SU-DHL-6 (cell line): ENCODE results near the gene SAPCD2.

Experiments used
- H2AFZ ChIP-seq: fragments of 200-600 bp; sonication (generic); 2 replicates; pipeline ENCODE4 v1.6.1; 2014; ENCODE audit warnings: low read depth, mild to moderate bottlenecking, moderate library complexity, mixed read lengths, antibody characterized with exemption, low read length; ENCODE audit not compliant: severe bottlenecking
- H3F3A ChIP-seq: fragments of 200-600 bp; shearing (Covaris generic); 2 replicates; pipeline ENCODE4 v1.6.0; 2016; ENCODE audit warnings: antibody characterized with exemption, mild to moderate bottlenecking; ENCODE audit not compliant: insufficient read depth
- H3K27ac ChIP-seq: fragments of 200-600 bp; sonication (generic); 2 replicates; pipeline ENCODE4 v1.5.1; 2016; ENCODE audit warnings: low read depth, mild to moderate bottlenecking, low read length, moderate library complexity, mixed read lengths
- H3K27me3 ChIP-seq: fragments of 200-600 bp; sonication (generic), shearing (Covaris generic); 2 replicates; pipeline ENCODE4 v1.6.0; 2014; ENCODE audit warnings: mild to moderate bottlenecking, low read length
- H3K36me3 ChIP-seq: fragments of 200-600 bp; sonication (generic); 2 replicates; pipeline ENCODE4 v1.6.1; 2014; ENCODE audit warnings: mild to moderate bottlenecking, low read length, mixed read lengths
- H3K4me2 ChIP-seq: fragments of 300-600, 200-600 bp; shearing (Covaris generic), sonication (generic); 2 replicates; pipeline ENCODE4 v1.6.0; 2014; ENCODE audit warnings: low read length, low read depth, mild to moderate bottlenecking; ENCODE audit not compliant: poor library complexity, severe bottlenecking
- H3K4me3 ChIP-seq: fragments of 200-600 bp; sonication (generic); 2 replicates; pipeline ENCODE4 v1.5.1; 2014; ENCODE audit warnings: antibody characterized with exemption, low read length, mild to moderate bottlenecking, mixed read lengths; ENCODE audit not compliant: insufficient read depth, poor library complexity, severe bottlenecking
- H3K79me2 ChIP-seq: fragments of 200-600 bp; sonication (generic); 2 replicates; pipeline ENCODE4 v1.6.1; 2014; ENCODE audit warnings: mild to moderate bottlenecking, low read length, moderate library complexity; ENCODE audit not compliant: insufficient read depth
- H3K9ac ChIP-seq: fragments of 200-600 bp; sonication (generic); 2 replicates; pipeline ENCODE4 v1.7.0; 2014; ENCODE audit warnings: mild to moderate bottlenecking, low read length
- H3K9me2 ChIP-seq: fragments of 200-600 bp; sonication (generic); replicated peaks from 2 replicates; pipeline ENCODE4 v1.6.1; 2014; ENCODE audit warnings: low read length; ENCODE audit not compliant: insufficient read depth
- H3K9me3 ChIP-seq: fragments of 200-600 bp; sonication (generic); 2 replicates; pipeline ENCODE4 v1.6.1; 2014; ENCODE audit warnings: low read length, mixed read lengths; ENCODE audit not compliant: insufficient read depth
- H4K20me1 ChIP-seq: fragments of 200-600 bp; sonication (generic); 2 replicates; pipeline ENCODE4 v1.6.1; 2014; ENCODE audit warnings: low read depth, mild to moderate bottlenecking, antibody characterized with exemption, low read length, moderate library complexity, mixed read lengths
- CTCF ChIP-seq: fragments of 200-600 bp; sonication (generic); IDR thresholded peaks from one replicate; pipeline ENCODE4 v1.5.1; 2017; ENCODE audit warnings: antibody characterized with exemption, mild to moderate bottlenecking, low read length, moderate library complexity; ENCODE audit not compliant: insufficient read depth, poor library complexity, severe bottlenecking
- EZH2phosphoT487 ChIP-seq: fragments of 200-600 bp; sonication (generic), shearing (Covaris generic); conservative IDR thresholded peaks from 2 replicates; pipeline ENCODE4 v1.6.1; 2018; ENCODE audit warnings: mild to moderate bottlenecking, antibody characterized with exemption, low read length, moderate library complexity, mixed read lengths

Gene SAPCD2

GRCh38 chr9:137096785-137097546 is 26.6 kb upstream of the SAPCD2 start:
- no peaks in the 10 kb centered on the region for H3K27me3 ChIP-seq
- H3K9me2 ChIP-seq: no peaks in the 10 kb centered on the region
- H2AFZ ChIP-seq: no peak overlapping the region
- TF ChIP-seq EZH2phosphoT487 (no peak), CTCF (no peak)
- H3K79me2 ChIP-seq: no peaks in the 10 kb centered on the region
- H3K9me3 ChIP-seq: peaks cover 8% of the 10 kb centered on the region; the same call in 1 of the 2 replicates
- H4K20me1 ChIP-seq: no peaks in the 10 kb centered on the region
- H3K36me3 ChIP-seq: peaks cover 12% of the 10 kb centered on the region
- H3K4me2 ChIP-seq: no peak overlapping the region
- no peak overlapping the region for H3K9ac ChIP-seq
- no peak overlapping the region for H3K4me3 ChIP-seq
- no peaks in the 10 kb centered on the region for H3F3A ChIP-seq
- no peak overlapping the region for H3K27ac ChIP-seq

- H3K36me3 ChIP-seq: peaks cover 1% of the 10 kb centered on the region
- H3K9me3 ChIP-seq: no peaks in the 10 kb centered on the region
- no peak overlapping the region for H3K27ac ChIP-seq
- no peak for TF ChIP-seq EZH2phosphoT487
- TF ChIP-seq CTCF: peak; percentile 29
- no peaks in the 10 kb centered on the region for H3K79me2 ChIP-seq
- H3K27me3 ChIP-seq: no peaks in the 10 kb centered on the region
- no peaks in the 10 kb centered on the region for H3F3A ChIP-seq
- H4K20me1 ChIP-seq: no peaks in the 10 kb centered on the region
- no peak overlapping the region for H3K4me2 ChIP-seq
- no peaks in the 10 kb centered on the region for H3K9me2 ChIP-seq
- no peak overlapping the region for H3K4me3 ChIP-seq
- no peak overlapping the region for H3K9ac ChIP-seq
- no peak overlapping the region for H2AFZ ChIP-seq
Observed at GRCh38 chr9:137095664-137096517, 25.5 kb upstream of the SAPCD2 start.

- Histone ChIP-seq H3K9ac (no peak overlapping the region), H3K36me3 (no peaks in the 10 kb centered on the region), H3K79me2 (no peaks in the 10 kb centered on the region), H3K27me3 (no peaks in the 10 kb centered on the region), H3K4me3 (no peak overlapping the region), H2AFZ (no peak overlapping the region), H3F3A (peaks cover 4% of the 10 kb centered on the region; the same call in 1 of the 2 replicates), H3K4me2 (no peak overlapping the region), H3K9me2 (no peaks in the 10 kb centered on the region), H3K27ac (no peak overlapping the region), H3K9me3 (no peaks in the 10 kb centered on the region), H4K20me1 (no peaks in the 10 kb centered on the region)
- TF ChIP-seq CTCF (no peak), EZH2phosphoT487 (no peak)
Observed at GRCh38 chr9:137089232-137089947, 19.0 kb upstream of the SAPCD2 start.
